Measurements from ENCODE around the gene CFAP43. TPM values are rescaled to one million over a fixed set of nuclear protein-coding genes. Genes with fewer than 3 reads are reported as not detected.

CFAP43 gene
- total and polyA plus RNA-seq, 9 of the 15 experiments (the other 6 are each of a cell fraction or from before 2014, with no cell fraction given): 0.07 to 0.86 (median 0.11) TPM; not detected in 1

DNA sequence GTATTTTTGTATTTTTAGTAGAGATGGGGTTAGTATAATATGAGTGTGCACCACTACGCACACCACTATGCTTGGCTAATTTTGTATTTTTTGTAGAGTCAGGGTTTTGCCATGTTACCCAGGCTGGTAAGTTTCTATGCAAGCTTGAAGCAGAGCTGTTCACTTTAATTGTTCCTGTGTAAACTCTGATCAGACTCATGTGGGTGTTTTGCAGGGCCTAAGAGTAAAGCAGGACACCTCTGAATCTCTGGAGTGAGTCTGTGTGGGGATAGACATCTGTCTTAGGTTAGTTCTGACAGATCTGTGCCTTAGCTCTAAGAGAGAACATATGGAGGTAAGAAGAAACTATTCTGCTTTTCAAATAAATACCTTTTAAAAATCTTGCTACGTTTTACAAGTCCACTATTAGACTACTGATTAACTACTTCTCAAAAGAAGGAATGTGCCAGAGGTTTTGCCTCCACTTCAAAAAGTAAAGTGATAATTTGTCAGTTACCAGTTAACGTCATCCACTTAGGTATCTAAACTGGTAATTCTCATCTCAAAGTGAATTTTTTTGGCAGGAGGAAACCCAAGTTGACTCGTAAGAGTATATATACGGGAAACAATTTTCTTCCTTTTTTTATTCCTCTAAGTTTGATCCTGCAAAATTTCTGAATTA is 147.6 kb downstream of the CFAP43 start (continued):
- no peak for TF ChIP-seq SAFB2 (IDR thresholded peaks at IDR 0.05; ENCODE audit: borderline replicate concordance, low read depth, low read length, severe bottlenecking)
- TF ChIP-seq ZNF583 (CRISPR knock-in tag; IDR thresholded peaks at IDR 0.05): no peak
- no peak for TF ChIP-seq PCBP1 (IDR thresholded peaks at IDR 0.05; ENCODE audit: low read depth, low read length, poor library complexity, severe bottlenecking)

DNA sequence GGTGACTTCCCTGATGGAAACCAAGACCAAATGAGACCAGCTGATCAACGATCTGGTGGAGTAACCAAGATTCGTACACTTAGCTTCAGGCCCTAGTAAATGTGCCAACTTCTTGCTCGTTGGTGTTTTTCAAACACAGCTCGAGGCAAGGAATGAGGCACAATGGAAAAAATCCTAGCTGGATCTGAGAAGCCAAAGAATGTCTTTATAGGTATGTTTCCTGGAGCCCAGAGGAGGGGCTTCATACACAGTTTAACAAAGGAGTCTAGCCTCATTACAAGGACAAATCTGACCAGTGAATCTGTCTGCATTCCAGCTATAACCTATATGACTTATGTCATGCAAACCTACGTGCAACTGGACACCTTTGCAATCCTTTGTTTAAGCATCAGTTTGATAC is 150.2 kb downstream of the CFAP43 start:
- WGBS (ENCODE audit: insufficient coverage, low coverage, missing lambda C conversion rate): 3% methylated on average over 5 of the region's 5 CpGs
- 0 out of 5 replicates have a peak, but pooled peaks cover 0 to 4% of the 10 kb centered on the region in 2 experiments for H3K27me3 ChIP-seq (ENCODE audit: control insufficient read depth in 2 of 2, insufficient read depth in 2 of 2, low read length in 2 of 2)
- no peaks in the 10 kb centered on the region for H3K36me3 ChIP-seq (ENCODE audit: control insufficient read depth, insufficient read depth, low read length)
- no peaks in the 10 kb centered on the region for H3K9me1 ChIP-seq (ENCODE audit: control insufficient read depth, insufficient read depth, low read length)
- no peaks in the 10 kb centered on the region for H4K20me1 ChIP-seq (replicated peaks; ENCODE audit: control insufficient read depth, insufficient read depth, low read length)
- H2AFZ ChIP-seq (ENCODE audit: low read depth, low read length): no peak overlapping the region
- no peaks in the 10 kb centered on the region for H3K4me1 ChIP-seq (replicated peaks in 1 of 2; ENCODE audit: control insufficient read depth in 2 of 2, insufficient read depth in 2 of 2, low read length in 2 of 2)
- no peak overlapping the region for H3K4me3 ChIP-seq
- no peak overlapping the region for H3K9ac ChIP-seq (ENCODE audit: insufficient read depth in 1 of 2, low read depth in 2 of 2, low read length in 2 of 2)
- POLR2A ChIA-PET: no interaction called here
- ATAC-seq (no peak), DNase-seq (ENCODE audit: extremely low read depth in 1 of 4, low spot score in 3 of 4) (no peak), FAIRE-seq (no peak)
- H3K79me2 ChIP-seq (ENCODE audit: control insufficient read depth, insufficient read depth, low read length): no peaks in the 10 kb centered on the region
- no peak overlapping the region for H3K27ac ChIP-seq (ENCODE audit: extremely low read depth, low read depth, low read length)
- CTCF ChIA-PET (ENCODE audit: low intra/inter-chr PET ratio): no interaction called here
- intact Hi-C loops (cut with micrococcal nuclease) (no loop called here), in situ Hi-C loops (cut with MboI) (no loop called here)
- H3K9me3 ChIP-seq (replicated peaks; ENCODE audit: control insufficient read depth, insufficient read depth, low read depth, low read length): no peaks in the 10 kb centered on the region
- no peak overlapping the region for H3K4me2 ChIP-seq (ENCODE audit: insufficient read depth, low read length)
- no TSS peak for BruUV-seq (replicated peaks)
- TF ChIP-seq ZNF780A (CRISPR knock-in tag; IDR thresholded peaks at IDR 0.05) (no peak), SRF (CRISPR knock-in tag; IDR thresholded peaks at IDR 0.05) (no peak), HMG20A (CRISPR knock-in tag; conservative IDR thresholded peaks at IDR 0.05) (no peak), TOE1 (IDR thresholded peaks at IDR 0.05; ENCODE audit: borderline replicate concordance) (no peak), TOE1 (CRISPR knock-in tag; IDR thresholded peaks at IDR 0.05; ENCODE audit: borderline replicate concordance, low read depth) (no peak), ELF2 (CRISPR knock-in tag; IDR thresholded peaks at IDR 0.05) (no peak), FOSL1 (tag; conservative IDR thresholded peaks at IDR 0.05) (no peak), ZNF174 (CRISPR knock-in tag; IDR thresholded peaks at IDR 0.05) (no peak), POLR2AphosphoS2 (IDR thresholded peaks at IDR 0.05; ENCODE audit: low read length) (no peak), TCF7 (IDR thresholded peaks at IDR 0.05; ENCODE audit: borderline replicate concordance) (no peak), IRF2 (CRISPR knock-in tag; IDR thresholded peaks at IDR 0.05) (no peak)
- TF ChIP-seq, protein P1, sequence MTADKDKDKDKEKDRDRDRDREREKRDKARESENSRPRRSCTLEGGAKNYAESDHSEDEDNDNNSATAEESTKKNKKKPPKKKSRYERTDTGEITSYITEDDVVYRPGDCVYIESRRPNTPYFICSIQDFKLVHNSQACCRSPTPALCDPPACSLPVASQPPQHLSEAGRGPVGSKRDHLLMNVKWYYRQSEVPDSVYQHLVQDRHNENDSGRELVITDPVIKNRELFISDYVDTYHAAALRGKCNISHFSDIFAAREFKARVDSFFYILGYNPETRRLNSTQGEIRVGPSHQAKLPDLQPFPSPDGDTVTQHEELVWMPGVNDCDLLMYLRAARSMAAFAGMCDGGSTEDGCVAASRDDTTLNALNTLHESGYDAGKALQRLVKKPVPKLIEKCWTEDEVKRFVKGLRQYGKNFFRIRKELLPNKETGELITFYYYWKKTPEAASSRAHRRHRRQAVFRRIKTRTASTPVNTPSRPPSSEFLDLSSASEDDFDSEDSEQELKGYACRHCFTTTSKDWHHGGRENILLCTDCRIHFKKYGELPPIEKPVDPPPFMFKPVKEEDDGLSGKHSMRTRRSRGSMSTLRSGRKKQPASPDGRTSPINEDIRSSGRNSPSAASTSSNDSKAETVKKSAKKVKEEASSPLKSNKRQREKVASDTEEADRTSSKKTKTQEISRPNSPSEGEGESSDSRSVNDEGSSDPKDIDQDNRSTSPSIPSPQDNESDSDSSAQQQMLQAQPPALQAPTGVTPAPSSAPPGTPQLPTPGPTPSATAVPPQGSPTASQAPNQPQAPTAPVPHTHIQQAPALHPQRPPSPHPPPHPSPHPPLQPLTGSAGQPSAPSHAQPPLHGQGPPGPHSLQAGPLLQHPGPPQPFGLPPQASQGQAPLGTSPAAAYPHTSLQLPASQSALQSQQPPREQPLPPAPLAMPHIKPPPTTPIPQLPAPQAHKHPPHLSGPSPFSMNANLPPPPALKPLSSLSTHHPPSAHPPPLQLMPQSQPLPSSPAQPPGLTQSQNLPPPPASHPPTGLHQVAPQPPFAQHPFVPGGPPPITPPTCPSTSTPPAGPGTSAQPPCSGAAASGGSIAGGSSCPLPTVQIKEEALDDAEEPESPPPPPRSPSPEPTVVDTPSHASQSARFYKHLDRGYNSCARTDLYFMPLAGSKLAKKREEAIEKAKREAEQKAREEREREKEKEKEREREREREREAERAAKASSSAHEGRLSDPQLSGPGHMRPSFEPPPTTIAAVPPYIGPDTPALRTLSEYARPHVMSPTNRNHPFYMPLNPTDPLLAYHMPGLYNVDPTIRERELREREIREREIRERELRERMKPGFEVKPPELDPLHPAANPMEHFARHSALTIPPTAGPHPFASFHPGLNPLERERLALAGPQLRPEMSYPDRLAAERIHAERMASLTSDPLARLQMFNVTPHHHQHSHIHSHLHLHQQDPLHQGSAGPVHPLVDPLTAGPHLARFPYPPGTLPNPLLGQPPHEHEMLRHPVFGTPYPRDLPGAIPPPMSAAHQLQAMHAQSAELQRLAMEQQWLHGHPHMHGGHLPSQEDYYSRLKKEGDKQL (CRISPR knock-in tag; IDR thresholded peaks at IDR 0.05; ENCODE audit: borderline replicate concordance): no peak
- TF ChIP-seq, protein P2, sequence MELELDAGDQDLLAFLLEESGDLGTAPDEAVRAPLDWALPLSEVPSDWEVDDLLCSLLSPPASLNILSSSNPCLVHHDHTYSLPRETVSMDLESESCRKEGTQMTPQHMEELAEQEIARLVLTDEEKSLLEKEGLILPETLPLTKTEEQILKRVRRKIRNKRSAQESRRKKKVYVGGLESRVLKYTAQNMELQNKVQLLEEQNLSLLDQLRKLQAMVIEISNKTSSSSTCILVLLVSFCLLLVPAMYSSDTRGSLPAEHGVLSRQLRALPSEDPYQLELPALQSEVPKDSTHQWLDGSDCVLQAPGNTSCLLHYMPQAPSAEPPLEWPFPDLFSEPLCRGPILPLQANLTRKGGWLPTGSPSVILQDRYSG (tag; conservative IDR thresholded peaks at IDR 0.05; ENCODE audit: low read depth): no peak
